CD4-positive, CD25-positive, alpha-beta regulatory T cell (primary cell): ENCODE data around the gene KRTAP10-3. TPM values are rescaled to one million over a fixed set of nuclear protein-coding genes. Genes with fewer than 3 reads are reported as not detected.

Experiments used
- ATAC-seq, 2 donors: fragments of 150-1000 bp; cut with Tn5 transposase; one replicate each; pipeline ENCODE4 v1.10.0; 2021; ENCODE audit warnings: low read depth in 2 of 2, moderate number of reproducible peaks in 2 of 2, moderate library complexity in 1 of 2
- DNase-seq, 3 donors: peaks; one replicate each; pipeline versions ENCODE4 v3.0.0 to v3.0.0-alpha.2; 2012 to 2022; ENCODE audit warnings: mixed read lengths in 1 of 3
- H3K27ac ChIP-seq: one replicate; pipeline ENCODE4 v1.7.0; 2013; ENCODE audit warnings: mild to moderate bottlenecking, low read length; ENCODE audit not compliant: insufficient read depth, poor library complexity, severe bottlenecking
- H3K27me3 ChIP-seq: one replicate; pipeline ENCODE4 v1.7.0; 2013; ENCODE audit warnings: low read length; ENCODE audit not compliant: control insufficient read depth, insufficient read depth
- H3K36me3 ChIP-seq: one replicate; pipeline ENCODE4 v1.7.0; 2013; ENCODE audit warnings: mild to moderate bottlenecking, low read length, moderate library complexity; ENCODE audit not compliant: control insufficient read depth, insufficient read depth
- H3K4me1 ChIP-seq: 2 replicates; pipeline ENCODE4 v1.7.0; 2013; ENCODE audit warnings: mild to moderate bottlenecking, low read length; ENCODE audit not compliant: insufficient read depth, control insufficient read depth, poor library complexity, severe bottlenecking
- H3K4me3 ChIP-seq: one replicate; pipeline ENCODE4 v1.7.0; 2013; ENCODE audit warnings: low read depth, mild to moderate bottlenecking, low read length, moderate library complexity
- H3K9me3 ChIP-seq, 2 experiments: 1 replicate in 1 of 2; 2 replicates in 1 of 2; pipeline ENCODE4 v1.7.0; 2013; ENCODE audit warnings: low read length in 2 of 2, mild to moderate bottlenecking in 1 of 2, moderate library complexity in 1 of 2; ENCODE audit not compliant: control insufficient read depth in 2 of 2
- H3K27ac Mint-ChIP-seq, 3 donors: one replicate each; pipeline ENCODE4 v1.8.0; 2020 to 2022; ENCODE audit warnings: mild to moderate bottlenecking in 3 of 3, mixed read lengths in 3 of 3, moderate library complexity in 2 of 3
- H3K27me3 Mint-ChIP-seq: one replicate; pipeline ENCODE4 v1.8.0; 2022; ENCODE audit warnings: mild to moderate bottlenecking, mixed read lengths
- H3K36me3 Mint-ChIP-seq: one replicate; pipeline ENCODE4 v1.8.0; 2020; ENCODE audit warnings: mixed read lengths
- H3K4me1 Mint-ChIP-seq, 4 donors: one replicate each; pipeline ENCODE4 v1.8.0; 2020 to 2022; ENCODE audit warnings: mixed read lengths in 4 of 4, mild to moderate bottlenecking in 1 of 4
- H3K4me3 Mint-ChIP-seq, 4 donors: one replicate each; pipeline ENCODE4 v1.8.0; 2020 to 2022; ENCODE audit warnings: mild to moderate bottlenecking in 4 of 4, mixed read lengths in 4 of 4, moderate library complexity in 3 of 4
- H3K9me3 Mint-ChIP-seq, 7 donors: one replicate each; pipeline ENCODE4 v1.8.0; 2020 to 2022; ENCODE audit warnings: mixed read lengths in 7 of 7, mild to moderate bottlenecking in 3 of 7, moderate library complexity in 2 of 7
- polyA plus RNA-seq, 4 donors: library from polyadenylated mRNA; unstranded; fragments of 300-500 nt; fragmentation: Illumina TruSeq; gene quantifications; one replicate each; pipeline ENCODE4 v1.2.3, GENCODE V29; 2021
- total RNA-seq: library from RNA; stranded (reverse); gene quantifications from one replicate; pipeline ENCODE4 v1.2.3, GENCODE V29; 2022

KRTAP10-3 gene
- total and polyA plus RNA-seq, 5 donors from 2014 or later = not detected

- Mint-ChIP-seq H3K9me3 (peaks cover 0 to 1% (median 0%) of the 10 kb centered on the region in 7 donors), H3K36me3 (no peaks in the 10 kb centered on the region), H3K27ac (no peak overlapping the region), H3K4me3 (no peak overlapping the region), H3K4me1 (peaks cover 0 to 3% (median 0%) of the 10 kb centered on the region in 4 donors), H3K27me3 (no peaks in the 10 kb centered on the region)
- DNase-seq (no peak), ATAC-seq (no peak)
- no peaks in the 10 kb centered on the region for H3K36me3 ChIP-seq
- no peak overlapping the region for H3K27ac ChIP-seq
- H3K4me3 ChIP-seq = no peak overlapping the region
- no peaks in the 10 kb centered on the region for H3K4me1 ChIP-seq
- H3K9me3 ChIP-seq = no peaks in the 10 kb centered on the region
- H3K27me3 ChIP-seq = no peaks in the 10 kb centered on the region
Observed at GRCh38 chr21:44533121-44533890, 25.3 kb downstream of the KRTAP10-3 start.

GRCh38 chr21:44532712-44533111 is 25.9 kb downstream of the KRTAP10-3 start:
- Histone ChIP-seq H3K4me3 (no peak overlapping the region), H3K4me1 (no peaks in the 10 kb centered on the region), H3K27me3 (no peaks in the 10 kb centered on the region), H3K27ac (no peak overlapping the region), H3K36me3 (no peaks in the 10 kb centered on the region), H3K9me3 (no peaks in the 10 kb centered on the region)
- H3K4me1 Mint-ChIP-seq = peaks cover 0 to 3% (median 0%) of the 10 kb centered on the region in 4 donors
- H3K27me3 Mint-ChIP-seq = no peaks in the 10 kb centered on the region
- no peak overlapping the region for H3K4me3 Mint-ChIP-seq
- H3K27ac Mint-ChIP-seq = no peak overlapping the region
- ATAC-seq (no peak), DNase-seq (no peak)
- H3K9me3 Mint-ChIP-seq = peaks cover 0 to 1% (median 0%) of the 10 kb centered on the region in 7 donors
- no peaks in the 10 kb centered on the region for H3K36me3 Mint-ChIP-seq

GRCh38 chr21:44531606-44532564 is 26.7 kb downstream of the KRTAP10-3 start:
- Histone ChIP-seq H3K27ac (no peak overlapping the region), H3K4me1 (no peaks in the 10 kb centered on the region), H3K9me3 (no peaks in the 10 kb centered on the region), H3K4me3 (no peak overlapping the region), H3K36me3 (no peaks in the 10 kb centered on the region), H3K27me3 (no peaks in the 10 kb centered on the region)
- Mint-ChIP-seq H3K27me3 (no peaks in the 10 kb centered on the region), H3K36me3 (no peaks in the 10 kb centered on the region), H3K4me1 (no peaks in the 10 kb centered on the region), H3K27ac (peak overlapping the region in 1 of 3 donors; percentile 68), H3K4me3 (no peak overlapping the region), H3K9me3 (peaks cover 0 to 1% (median 0%) of the 10 kb centered on the region in 7 donors)
- ATAC-seq = no peak
- no peak for DNase-seq

- DNase-seq (no peak), ATAC-seq (no peak)
- Histone ChIP-seq H3K27ac (no peak overlapping the region), H3K36me3 (no peaks in the 10 kb centered on the region), H3K27me3 (no peaks in the 10 kb centered on the region), H3K9me3 (no peaks in the 10 kb centered on the region), H3K4me3 (no peak overlapping the region), H3K4me1 (no peaks in the 10 kb centered on the region)
- Mint-ChIP-seq H3K9me3 (peaks cover 0 to 1% (median 0%) of the 10 kb centered on the region in 7 donors), H3K27me3 (no peaks in the 10 kb centered on the region), H3K4me1 (no peaks in the 10 kb centered on the region), H3K4me3 (no peak overlapping the region), H3K36me3 (no peaks in the 10 kb centered on the region), H3K27ac (no peak overlapping the region)
Observed at GRCh38 chr21:44530903-44531605, 27.5 kb downstream of the KRTAP10-3 start.

GRCh38 chr21:44530221-44530902 is 28.2 kb downstream of the KRTAP10-3 start:
- Histone ChIP-seq H3K9me3 (no peaks in the 10 kb centered on the region), H3K4me3 (no peak overlapping the region), H3K36me3 (no peaks in the 10 kb centered on the region), H3K4me1 (no peaks in the 10 kb centered on the region), H3K27me3 (no peaks in the 10 kb centered on the region), H3K27ac (no peak overlapping the region)
- no peaks in the 10 kb centered on the region for H3K27me3 Mint-ChIP-seq
- H3K4me1 Mint-ChIP-seq = no peaks in the 10 kb centered on the region
- ATAC-seq = no peak
- H3K9me3 Mint-ChIP-seq = peaks cover 0 to 1% (median 0%) of the 10 kb centered on the region in 7 donors
- H3K4me3 Mint-ChIP-seq = no peak overlapping the region
- DNase-seq = no peak
- no peak overlapping the region for H3K27ac Mint-ChIP-seq
- H3K36me3 Mint-ChIP-seq = no peaks in the 10 kb centered on the region

GRCh38 chr21:44529503-44530125 is 29.0 kb downstream of the KRTAP10-3 start:
- Histone ChIP-seq H3K4me3 (no peak overlapping the region), H3K4me1 (no peaks in the 10 kb centered on the region), H3K36me3 (no peaks in the 10 kb centered on the region), H3K27ac (no peak overlapping the region), H3K27me3 (no peaks in the 10 kb centered on the region), H3K9me3 (no peaks in the 10 kb centered on the region)
- Mint-ChIP-seq H3K27ac (no peak overlapping the region), H3K36me3 (no peaks in the 10 kb centered on the region), H3K4me3 (no peak overlapping the region), H3K9me3 (peaks cover 0 to 1% (median 0%) of the 10 kb centered on the region in 7 donors), H3K27me3 (no peaks in the 10 kb centered on the region), H3K4me1 (no peaks in the 10 kb centered on the region)
- DNase-seq (no peak), ATAC-seq (no peak)

GRCh38 chr21:44529011-44529421 is 29.6 kb downstream of the KRTAP10-3 start:
- no peak for DNase-seq
- H3K4me1 ChIP-seq = no peaks in the 10 kb centered on the region
- H3K4me1 Mint-ChIP-seq = no peaks in the 10 kb centered on the region
- H3K36me3 ChIP-seq = no peaks in the 10 kb centered on the region
- H3K36me3 Mint-ChIP-seq = no peaks in the 10 kb centered on the region
- no peak overlapping the region for H3K4me3 Mint-ChIP-seq
- no peak overlapping the region for H3K27ac ChIP-seq
- no peaks in the 10 kb centered on the region for H3K27me3 Mint-ChIP-seq
- H3K4me3 ChIP-seq = no peak overlapping the region
- no peaks in the 10 kb centered on the region for H3K9me3 ChIP-seq
- no peak for ATAC-seq
- H3K27me3 ChIP-seq = no peaks in the 10 kb centered on the region
- H3K9me3 Mint-ChIP-seq = peaks cover 0 to 1% (median 0%) of the 10 kb centered on the region in 7 donors
- H3K27ac Mint-ChIP-seq = no peak overlapping the region
